Kidney (tissue), 22 donors: ENCODE measurements around the gene SLC28A1. TPM values are rescaled to one million over a fixed set of nuclear protein-coding genes. Genes with fewer than 3 reads are reported as not detected.

Experiments used
- DNase-seq, 5 donors: peaks; one replicate each; pipeline ENCODE4 v3.0.0-alpha.2; 2013 to 2020
- FAIRE-seq: peaks from 2 replicates; lab custom pipeline; 2012; peaks lifted over from hg19 to GRCh38; lab: Jason Lieb, UNC
- H3K27ac ChIP-seq, 2 donors: one replicate each; pipeline ENCODE4 v1.7.0; 2013; ENCODE audit warnings: low read depth in 2 of 2, low read length in 2 of 2, inconsistent platforms in 1 of 2
- H3K27me3 ChIP-seq: one replicate; pipeline ENCODE4 v1.7.1; 2013; ENCODE audit warnings: low read length, inconsistent platforms; ENCODE audit not compliant: control insufficient read depth, insufficient read depth
- H3K36me3 ChIP-seq, 3 donors: one replicate each; pipeline versions ENCODE4 v1.7.0 to v1.7.1; 2013; ENCODE audit warnings: low read length in 3 of 3, control low read depth in 1 of 3, inconsistent platforms in 1 of 3; ENCODE audit not compliant: insufficient read depth in 3 of 3, control insufficient read depth in 2 of 3
- H3K4me1 ChIP-seq, 3 donors: one replicate each; pipeline versions ENCODE4 v1.7.0 to v1.7.1; 2013; ENCODE audit warnings: low read length in 3 of 3, inconsistent platforms in 1 of 3, low read depth in 1 of 3; ENCODE audit not compliant: control insufficient read depth in 2 of 3, insufficient read depth in 2 of 3
- H3K4me3 ChIP-seq, 3 donors: one replicate each; pipeline versions ENCODE4 v1.7.0 to v1.8.1; 2013; ENCODE audit warnings: low read length in 3 of 3, control low read depth in 1 of 3, inconsistent platforms in 1 of 3
- H3K9ac ChIP-seq, 3 donors: one replicate each; pipeline versions ENCODE4 v1.7.0 to v1.7.1; 2013; ENCODE audit warnings: low read length in 3 of 3, control low read depth in 1 of 3, inconsistent platforms in 1 of 3
- H3K9me3 ChIP-seq, 3 donors: one replicate each; pipeline versions ENCODE4 v1.7.0 to v1.7.1; 2013; ENCODE audit warnings: low read length in 3 of 3, control low read depth in 1 of 3, inconsistent platforms in 1 of 3; ENCODE audit not compliant: control insufficient read depth in 2 of 3, insufficient read depth in 1 of 3
- intact Hi-C: fragments of 100-400 bp; cut with DNase I; formaldehyde crosslinking; loops from one replicate; pipeline ENCODE4 v1.11.1; 2022
- long read RNA-seq, 10 donors: library from polyadenylated mRNA in 1 of 10; unstranded in 1 of 10; transcript quantifications; one replicate each; pipeline ENCODE4 v2.0.0 and lab custom pipeline, GENCODE V29; 2021 to 2026
- polyA plus RNA-seq: library from polyadenylated mRNA; stranded (reverse); fragments of 350-450 nt; fragmentation: Illumina TruSeq; extraction: RNeasy Lipid Tissue Mini Kit (QIAGEN cat#74804); gene quantifications from one replicate; pipeline ENCODE4 v1.2.3, GENCODE V29; 2014; ENCODE audit warnings: low read depth, low replicate concordance; ENCODE audit not compliant: insufficient read depth
- total RNA-seq: library from RNA; stranded (reverse); fragmentation: NEBNext Ultra II Directional; extraction: Animal tissue kit (Norgen Biotek cat#: 25700); gene quantifications from one replicate; pipeline ENCODE4 v1.2.1, GENCODE V29; 2021
- TF ChIP-seq, protein P1 (sequence below): IDR thresholded peaks from 3 replicates; pipeline ENCODE4 v1.5.1; 2012; ENCODE audit warnings: mild to moderate bottlenecking, moderate library complexity, borderline replicate concordance; ENCODE audit not compliant: insufficient read depth; ENCODE audit errors: extremely low read depth
- donor health status: control.
- donor health status: control.
- donor health status: control.
- donor health status: control.
- donor health status: control.
- donor health status: DM: yes; HTN: yes; CAD: no.
- donor health status: Normal renal cell carcinoma (clear cell type).

SLC28A1 gene
- 12.8 TPM for total RNA-seq
- polyA plus RNA-seq, result 51.2 TPM
- long read RNA-seq, donor 1, result 0 reads
- long read RNA-seq, donor 2, partial matches to known transcripts, result 0 of 1 reads
- long read RNA-seq, donor 2, other reads (novel, unspliced or antisense), result 0 of 1 reads
- long read RNA-seq, donor 3, result 0 reads
- long read RNA-seq, donor 4, result 0 reads
- long read RNA-seq, donor 5, result 0 reads
- long read RNA-seq, donor 6, partial matches to known transcripts, result 0 of 1 reads
- long read RNA-seq, donor 6, other reads (novel, unspliced or antisense), result 0 of 1 reads
- long read RNA-seq, donor 7, partial matches to known transcripts, result 10 of 18 reads
- long read RNA-seq, donor 7, other reads (novel, unspliced or antisense), result 7 of 18 reads
- long read RNA-seq, donor 8, partial matches to known transcripts, result 0 of 1 reads
- long read RNA-seq, donor 8, other reads (novel, unspliced or antisense), result 0 of 1 reads
- long read RNA-seq, donor 9, result 0 reads
- long read RNA-seq, donor 10, partial matches to known transcripts, result 0 of 1 reads
- long read RNA-seq, donor 10, other reads (novel, unspliced or antisense), result 0 of 1 reads

DNA sequence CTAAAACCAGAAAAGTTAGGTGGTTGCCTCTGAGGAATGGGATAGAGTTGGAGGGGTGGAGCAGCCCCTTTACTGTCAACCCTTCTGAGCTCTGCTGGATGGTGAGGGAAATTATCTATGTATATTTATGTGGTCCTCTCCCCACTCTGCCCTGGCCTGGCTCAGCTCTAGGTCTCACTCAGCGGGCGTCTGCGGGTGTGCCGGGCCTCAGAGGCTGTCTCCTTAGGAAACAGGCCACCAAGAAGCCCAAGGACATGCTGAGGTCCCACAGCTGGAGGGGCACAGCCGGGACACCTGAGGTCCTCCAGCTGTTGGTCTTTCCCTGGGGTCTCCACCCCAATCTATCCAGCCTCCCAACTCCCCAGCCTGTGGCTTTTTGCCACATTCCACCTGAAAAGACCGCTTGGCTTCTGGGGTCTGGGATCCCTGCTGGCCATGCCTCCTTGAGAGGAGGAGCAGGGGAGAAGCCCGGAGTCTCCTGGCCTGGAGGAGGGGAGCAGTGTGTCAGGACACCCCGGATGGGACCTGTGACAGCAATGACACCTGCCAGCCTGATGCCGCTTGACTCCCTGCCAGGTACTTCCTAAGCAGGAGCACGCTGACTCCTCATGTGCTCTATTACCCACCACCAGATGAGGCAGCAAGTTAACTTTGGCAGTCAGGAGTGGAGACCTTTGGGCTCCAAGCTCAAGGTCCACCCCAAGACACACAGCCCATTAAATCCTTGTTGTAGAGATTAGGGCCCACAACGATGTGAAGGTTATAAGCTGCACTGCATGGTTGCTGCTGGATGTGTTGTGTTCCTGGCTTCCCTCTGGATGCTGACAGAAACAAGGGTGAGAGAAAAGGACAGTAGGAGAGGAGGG lies at the start of gene SLC28A1:
SLC28A1 (plus strand) TSS at position 747 of the 866 bp plus-strand sequence. CDS start 3,099 bp downstream, outside the sequence.
- H3K9me3 ChIP-seq, result no peaks in the 10 kb centered on the region
- peak within 1 kb of the TSS in 2 of 3 donors; percentile 77 to 84 for H3K4me3 ChIP-seq
- FAIRE-seq (no peak), DNase-seq (peak in 1 of 5 donors; percentile 54)
- peak within 1 kb of the TSS in 1 of 3 donors; percentile 71 for H3K9ac ChIP-seq
- no peaks in the 10 kb centered on the region for H3K36me3 ChIP-seq
- peak within 1 kb of the TSS; percentile 91 to 92 for H3K27ac ChIP-seq
- H3K27me3 ChIP-seq, result no peaks in the 10 kb centered on the region
- TF ChIP-seq, protein P1, sequence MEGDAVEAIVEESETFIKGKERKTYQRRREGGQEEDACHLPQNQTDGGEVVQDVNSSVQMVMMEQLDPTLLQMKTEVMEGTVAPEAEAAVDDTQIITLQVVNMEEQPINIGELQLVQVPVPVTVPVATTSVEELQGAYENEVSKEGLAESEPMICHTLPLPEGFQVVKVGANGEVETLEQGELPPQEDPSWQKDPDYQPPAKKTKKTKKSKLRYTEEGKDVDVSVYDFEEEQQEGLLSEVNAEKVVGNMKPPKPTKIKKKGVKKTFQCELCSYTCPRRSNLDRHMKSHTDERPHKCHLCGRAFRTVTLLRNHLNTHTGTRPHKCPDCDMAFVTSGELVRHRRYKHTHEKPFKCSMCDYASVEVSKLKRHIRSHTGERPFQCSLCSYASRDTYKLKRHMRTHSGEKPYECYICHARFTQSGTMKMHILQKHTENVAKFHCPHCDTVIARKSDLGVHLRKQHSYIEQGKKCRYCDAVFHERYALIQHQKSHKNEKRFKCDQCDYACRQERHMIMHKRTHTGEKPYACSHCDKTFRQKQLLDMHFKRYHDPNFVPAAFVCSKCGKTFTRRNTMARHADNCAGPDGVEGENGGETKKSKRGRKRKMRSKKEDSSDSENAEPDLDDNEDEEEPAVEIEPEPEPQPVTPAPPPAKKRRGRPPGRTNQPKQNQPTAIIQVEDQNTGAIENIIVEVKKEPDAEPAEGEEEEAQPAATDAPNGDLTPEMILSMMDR, result no peak
- peaks cover 0 to 11% (median 0%) of the 10 kb centered on the region in 3 donors for H3K4me1 ChIP-seq
- intact Hi-C loops, result no loop called here

DNA sequence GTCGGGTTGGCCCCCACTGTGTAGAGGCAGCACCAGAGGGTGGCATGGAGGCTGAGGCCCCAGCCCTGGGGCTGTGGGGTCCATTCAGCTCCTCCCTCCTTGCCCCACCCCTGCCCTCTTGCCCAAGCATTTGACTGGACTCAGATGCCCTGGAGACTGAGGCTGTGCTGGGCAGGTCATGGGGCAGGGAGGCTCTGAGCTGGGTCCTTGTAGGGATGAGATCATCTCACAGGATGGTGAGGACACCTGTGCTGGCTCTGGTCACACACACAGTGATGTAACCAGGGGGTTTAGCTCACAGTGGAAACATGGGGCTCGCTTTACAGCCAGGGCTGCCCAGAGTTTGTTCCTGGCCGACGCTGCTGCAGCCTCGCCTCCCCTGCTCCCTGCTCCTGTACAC lies 49.5 kb upstream of the SLC28A1 start:
- H3K9me3 ChIP-seq, result no peaks in the 10 kb centered on the region
- no peak overlapping the region for H3K4me3 ChIP-seq
- H3K36me3 ChIP-seq, result no peaks in the 10 kb centered on the region
- TF ChIP-seq, protein P1, result no peak
- intact Hi-C loops, result no loop called here
- DNase-seq (no peak), FAIRE-seq (no peak)
- H3K27ac ChIP-seq, result no peak overlapping the region
- H3K9ac ChIP-seq, result no peak overlapping the region
- no peaks in the 10 kb centered on the region for H3K27me3 ChIP-seq
- H3K4me1 ChIP-seq, result peaks cover 0 to 14% (median 5%) of the 10 kb centered on the region in 3 donors

- Histone ChIP-seq H3K27me3 (no peaks in the 10 kb centered on the region), H3K27ac (no peak overlapping the region), H3K9ac (no peak overlapping the region), H3K4me1 (peaks cover 0 to 20% (median 14%) of the 10 kb centered on the region in 3 donors), H3K36me3 (no peaks in the 10 kb centered on the region), H3K9me3 (no peaks in the 10 kb centered on the region), H3K4me3 (no peak overlapping the region)
- TF ChIP-seq, protein P1, result no peak
- no peak for DNase-seq
- intact Hi-C loops, result no loop called here
- no peak for FAIRE-seq
Observed at GRCh38 chr15:84835661-84836337, 48.7 kb upstream of the SLC28A1 start.
